ENCODE results near the gene EYS. TPM values are rescaled to one million over a fixed set of nuclear protein-coding genes. Genes with fewer than 3 reads are reported as not detected.

Gene EYS
- total RNA-seq, 1 donor from 2014 or later, result not detected

- no peak for DNase-seq (ENCODE audit: low spot score in 2 of 2)
- Histone ChIP-seq H3K27me3 (no peaks in the 10 kb centered on the region), H3K9me3 (no peaks in the 10 kb centered on the region), H3K36me3 (no peaks in the 10 kb centered on the region), H3K4me1 (no peaks in the 10 kb centered on the region), H3K4me3 (no peak overlapping the region), H3K27ac (no peak overlapping the region)
- intact Hi-C loops (cut with DNase I), result no loop called here
- TF ChIP-seq CTCF (IDR thresholded peaks at IDR 0.05), result no peak
Observed at GRCh38 chr6:64220801-64221200, 1486.2 kb downstream of the EYS start.

- no peaks in the 10 kb centered on the region for H3K36me3 ChIP-seq
- intact Hi-C loops (cut with DNase I), result no loop called here
Observed at GRCh38 chr6:64217721-64218620, 1489.1 kb downstream of the EYS start.

GRCh38 chr6:64214373-64214772, 1492.7 kb downstream of the EYS start:
- H3K36me3 ChIP-seq, result no peaks in the 10 kb centered on the region
- intact Hi-C loops (cut with DNase I), result no loop called here
- no peak overlapping the region for H3K27ac ChIP-seq
- H3K4me3 ChIP-seq, result no peak overlapping the region
- no peak for TF ChIP-seq CTCF (IDR thresholded peaks at IDR 0.05)
- no peak for DNase-seq (ENCODE audit: low spot score in 2 of 2)
- H3K27me3 ChIP-seq, result no peaks in the 10 kb centered on the region
- no peaks in the 10 kb centered on the region for H3K4me1 ChIP-seq
- no peaks in the 10 kb centered on the region for H3K9me3 ChIP-seq

More at GRCh38 chr6:64217721-64218620, 1489.1 kb downstream of the EYS start:
- no peak for DNase-seq (ENCODE audit: low spot score in 2 of 2)
- no peaks in the 10 kb centered on the region for H3K9me3 ChIP-seq
- no peak overlapping the region for H3K4me3 ChIP-seq
- no peak for TF ChIP-seq CTCF (IDR thresholded peaks at IDR 0.05)
- H3K27me3 ChIP-seq, result no peaks in the 10 kb centered on the region
- no peaks in the 10 kb centered on the region for H3K4me1 ChIP-seq
- H3K27ac ChIP-seq, result no peak overlapping the region

DNA sequence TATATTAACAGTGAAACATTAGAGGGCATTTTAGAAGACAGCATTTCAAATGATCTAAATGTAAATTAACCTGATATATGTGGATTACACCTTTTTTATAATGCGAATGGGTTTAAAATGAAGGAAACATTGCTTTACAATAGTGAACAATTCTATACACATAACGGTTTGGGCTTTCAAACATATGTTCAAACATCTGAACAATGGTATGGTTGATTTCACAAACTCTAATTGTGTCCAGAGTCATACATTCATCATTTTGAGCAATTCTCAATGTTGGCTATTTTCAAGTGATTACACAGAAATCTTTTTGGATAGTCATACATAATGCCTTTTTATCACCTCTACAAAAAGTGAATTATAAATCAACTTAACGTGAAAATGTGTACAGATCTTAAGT, 1493.3 kb downstream of the EYS start:
- no peak for DNase-seq (ENCODE audit: low spot score in 2 of 2)
- TF ChIP-seq CTCF (IDR thresholded peaks at IDR 0.05), result no peak
- no peaks in the 10 kb centered on the region for H3K36me3 ChIP-seq
- no peaks in the 10 kb centered on the region for H3K9me3 ChIP-seq
- intact Hi-C loops (cut with DNase I), result no loop called here
- H3K4me3 ChIP-seq, result no peak overlapping the region
- no peaks in the 10 kb centered on the region for H3K4me1 ChIP-seq
- no peaks in the 10 kb centered on the region for H3K27me3 ChIP-seq
- H3K27ac ChIP-seq, result no peak overlapping the region

- intact Hi-C loops (cut with DNase I), result no loop called here
- H3K27ac ChIP-seq, result no peak overlapping the region
- H3K4me3 ChIP-seq, result no peak overlapping the region
- DNase-seq (ENCODE audit: low spot score in 2 of 2), result no peak
- no peaks in the 10 kb centered on the region for H3K27me3 ChIP-seq
- H3K36me3 ChIP-seq, result no peaks in the 10 kb centered on the region
- H3K9me3 ChIP-seq, result no peaks in the 10 kb centered on the region
- TF ChIP-seq CTCF (IDR thresholded peaks at IDR 0.05), result no peak
- no peaks in the 10 kb centered on the region for H3K4me1 ChIP-seq
Observed at GRCh38 chr6:64197246-64197645, 1509.8 kb downstream of the EYS start.

All from ascending aorta (tissue), 2 donors.